ENCODE data around the gene PLOD2.

PLOD2 gene

DNA sequence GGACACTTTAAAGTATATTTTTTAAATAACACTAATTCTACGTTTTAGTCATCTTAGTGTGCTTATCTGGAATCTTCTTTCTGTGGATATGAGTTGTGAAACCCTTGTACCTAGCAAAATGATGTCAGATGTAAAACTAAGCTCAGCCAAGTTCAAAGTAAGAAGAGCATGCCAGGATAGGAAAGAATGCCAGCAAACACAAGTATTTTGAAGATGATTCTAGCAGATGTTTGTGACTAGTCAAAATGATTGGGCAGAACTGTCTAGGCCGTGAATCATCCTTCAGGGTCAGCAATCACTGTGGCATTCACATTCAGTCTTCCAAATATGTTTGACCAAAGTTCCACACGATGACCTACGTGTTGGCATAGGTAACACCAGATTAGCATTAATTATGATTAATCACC lies 5.4 kb upstream of the PLOD2 start:
- no peak for DNase-seq (ENCODE audit: low read depth in 1 of 2, low spot score in 1 of 2)

- DNase-seq (ENCODE audit: low read depth in 1 of 2, low spot score in 1 of 2): no peak
Measured at GRCh38 chr3:146165877-146166276, 4.9 kb upstream of the PLOD2 start.

DNA sequence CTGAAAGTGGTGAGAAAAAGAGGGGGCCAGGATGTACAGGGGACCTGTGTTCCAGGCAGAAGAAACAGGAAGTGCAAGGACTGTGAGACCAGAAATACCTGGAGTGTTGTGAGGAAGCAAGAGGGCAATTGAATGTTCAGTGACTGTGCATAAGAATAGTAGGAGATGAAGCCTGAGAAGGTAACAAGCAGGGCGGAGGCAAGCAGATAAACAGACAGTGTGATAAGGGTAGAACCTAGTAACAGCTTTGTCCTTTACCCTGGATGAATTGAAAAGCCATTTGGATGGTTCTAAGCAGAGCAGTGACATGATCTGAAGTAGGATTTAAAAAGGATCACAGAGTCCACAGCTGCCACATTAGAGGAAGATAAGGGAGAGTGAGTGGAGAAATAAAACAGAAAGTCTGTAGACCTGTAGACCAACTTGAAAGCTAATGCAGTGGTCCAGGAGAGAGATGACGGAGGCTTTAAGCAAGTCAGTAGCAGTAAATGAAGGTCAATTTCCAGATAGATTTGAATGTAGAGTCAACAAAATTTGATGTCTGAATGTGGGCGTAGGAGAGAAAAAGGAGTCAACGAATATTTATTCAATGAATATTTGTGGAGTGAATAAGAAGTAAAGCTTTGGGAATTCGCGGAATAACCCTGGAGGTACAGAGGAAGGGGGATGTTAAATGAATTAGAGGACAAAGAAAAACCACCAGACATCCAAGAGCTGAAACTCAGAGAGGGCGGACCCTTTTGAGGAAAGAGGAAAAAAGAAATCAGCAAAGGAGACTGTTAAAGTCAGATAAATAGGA lies 4.2 kb upstream of the PLOD2 start:
- no peak for DNase-seq (ENCODE audit: low read depth in 1 of 2, low spot score in 1 of 2)

- no peak for DNase-seq (ENCODE audit: low read depth in 1 of 2, low spot score in 1 of 2)
Measured at GRCh38 chr3:146164506-146164905, 3.5 kb upstream of the PLOD2 start.

GRCh38 chr3:146164071-146164470 lies 3.1 kb upstream of the PLOD2 start:
- no peak for DNase-seq (ENCODE audit: low read depth in 1 of 2, low spot score in 1 of 2)

GRCh38 chr3:146163584-146163983 lies 2.6 kb upstream of the PLOD2 start:
- no peak for DNase-seq (ENCODE audit: low read depth in 1 of 2, low spot score in 1 of 2)

DNA sequence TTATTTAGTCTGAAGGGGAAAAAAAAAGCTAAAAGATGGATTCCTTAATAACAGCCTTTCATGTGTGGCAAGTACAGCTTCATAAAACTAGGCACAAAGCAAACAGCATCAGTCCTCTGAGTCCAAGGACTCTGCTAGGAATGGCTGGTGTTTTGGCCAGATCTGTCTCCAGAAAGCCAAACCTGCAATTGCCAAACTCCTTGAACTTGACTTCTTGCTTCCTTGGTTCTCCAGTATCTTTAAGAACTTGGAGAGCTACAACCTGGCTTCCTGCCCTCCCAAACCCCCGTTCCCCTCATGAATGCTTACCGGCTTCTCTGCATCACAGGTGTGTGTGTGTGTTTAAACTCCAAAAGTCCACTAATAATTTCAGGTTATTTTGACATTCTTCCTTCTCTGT lies 1.6 kb upstream of the PLOD2 start:
- DNase-seq (ENCODE audit: low read depth in 1 of 2, low spot score in 1 of 2): no peak

DNA sequence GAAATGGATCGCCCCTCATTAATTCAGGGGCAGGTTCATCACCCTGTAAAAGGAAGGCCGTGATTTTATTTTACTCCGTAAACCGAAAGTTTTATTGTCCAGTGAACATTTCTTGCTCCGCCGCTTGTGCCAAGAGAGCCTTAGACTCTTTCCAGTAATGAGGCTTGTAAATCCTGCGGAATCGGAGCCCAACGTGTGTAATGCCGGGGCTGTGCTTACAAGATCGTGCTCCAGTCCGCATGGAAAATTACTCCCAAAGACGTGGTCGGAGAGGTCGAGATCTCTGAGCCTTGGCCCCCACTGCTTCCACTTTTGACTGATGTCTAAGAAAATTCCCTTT lies 649 bp upstream of the PLOD2 start:
- DNase-seq (ENCODE audit: low read depth in 1 of 2, low spot score in 1 of 2): no peak

DNA sequence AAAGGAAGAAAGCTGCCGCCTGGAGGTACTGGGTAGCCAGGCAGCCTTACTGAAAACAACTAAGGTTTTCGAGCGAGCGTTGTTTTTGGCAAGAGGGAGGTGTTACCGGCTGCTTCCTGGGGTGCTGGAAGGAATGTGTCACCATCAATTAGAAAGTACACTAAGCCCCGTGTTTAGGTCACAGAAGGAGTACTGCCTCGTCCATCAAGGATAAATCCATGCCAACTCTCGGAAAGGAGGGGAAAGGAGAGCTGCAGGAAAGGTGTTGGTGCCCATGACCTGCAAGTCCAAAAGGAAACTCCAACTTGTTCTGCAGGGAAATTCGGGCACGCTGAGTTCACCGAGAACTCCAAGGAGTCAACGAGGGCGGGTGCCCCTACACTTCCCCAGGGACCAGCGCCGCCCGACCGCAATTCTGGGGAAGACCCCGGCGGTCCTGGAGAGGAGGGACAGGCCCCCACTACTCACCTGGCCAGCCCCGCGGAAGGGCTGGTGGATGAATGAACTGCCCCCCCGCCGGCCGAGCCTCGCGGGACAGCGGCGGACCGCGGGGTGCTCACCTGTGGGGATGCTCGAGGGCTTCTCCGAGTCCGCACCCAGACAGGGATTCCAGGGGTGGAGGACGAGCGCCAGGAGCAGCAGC lies 542 bp downstream of the PLOD2 start:
- no peak for DNase-seq (ENCODE audit: low read depth in 1 of 2, low spot score in 1 of 2)

- DNase-seq (ENCODE audit: low read depth in 1 of 2, low spot score in 1 of 2): no peak
Measured at GRCh38 chr3:146159616-146160320, 1.2 kb downstream of the PLOD2 start.

- no peak for DNase-seq (ENCODE audit: low read depth in 1 of 2, low spot score in 1 of 2)
Measured at GRCh38 chr3:146159037-146159436, 1.9 kb downstream of the PLOD2 start.

GRCh38 chr3:146157325-146158060 lies 3.5 kb downstream of the PLOD2 start:
- no peak for DNase-seq (ENCODE audit: low read depth in 1 of 2, low spot score in 1 of 2)

- no peak for DNase-seq (ENCODE audit: low read depth in 1 of 2, low spot score in 1 of 2)
Measured at GRCh38 chr3:146156666-146157314, 4.2 kb downstream of the PLOD2 start.

DNA sequence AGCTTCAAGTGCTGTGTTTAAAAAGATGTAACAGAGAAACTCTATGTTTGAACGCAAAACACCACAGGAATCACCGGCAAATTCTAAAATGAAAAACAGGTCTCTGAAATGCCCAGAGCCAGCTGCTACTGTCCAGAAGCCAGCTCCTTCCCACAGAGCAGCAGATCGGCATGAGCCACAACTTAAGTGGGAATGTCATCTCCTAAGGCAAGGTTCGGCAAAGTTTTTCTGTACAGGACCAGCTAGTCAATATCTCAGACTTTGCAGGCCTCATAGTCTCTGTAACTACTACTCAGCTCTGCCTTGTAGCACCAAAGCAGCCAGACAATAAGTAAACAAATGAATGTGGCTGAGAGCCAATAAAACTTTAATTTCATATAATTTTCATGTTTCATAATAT lies 4.9 kb downstream of the PLOD2 start:
- no peak for DNase-seq (ENCODE audit: low read depth in 1 of 2, low spot score in 1 of 2)

DNA sequence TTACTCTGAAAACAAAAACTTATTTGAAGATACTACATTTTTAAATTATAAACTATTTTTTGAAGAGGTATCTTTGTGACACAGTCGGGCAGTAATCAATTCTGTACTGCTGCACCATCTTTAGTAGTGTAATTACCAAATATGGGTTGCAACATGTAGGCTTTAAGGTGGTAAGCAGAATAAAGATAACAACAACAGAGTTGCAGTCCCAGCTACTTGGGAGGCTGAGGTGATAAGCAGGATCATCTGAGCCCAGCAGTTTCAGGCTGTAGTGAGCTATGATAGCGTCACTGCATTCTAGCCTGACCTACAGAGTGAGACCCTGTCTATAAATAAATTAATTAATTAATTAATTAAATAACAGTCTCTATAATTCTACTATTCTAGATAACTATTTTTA lies 6.0 kb downstream of the PLOD2 start:
- no peak for DNase-seq (ENCODE audit: low read depth in 1 of 2, low spot score in 1 of 2)

GRCh38 chr3:146154316-146154715 lies 6.7 kb downstream of the PLOD2 start:
- DNase-seq (ENCODE audit: low read depth in 1 of 2, low spot score in 1 of 2): no peak

DNA sequence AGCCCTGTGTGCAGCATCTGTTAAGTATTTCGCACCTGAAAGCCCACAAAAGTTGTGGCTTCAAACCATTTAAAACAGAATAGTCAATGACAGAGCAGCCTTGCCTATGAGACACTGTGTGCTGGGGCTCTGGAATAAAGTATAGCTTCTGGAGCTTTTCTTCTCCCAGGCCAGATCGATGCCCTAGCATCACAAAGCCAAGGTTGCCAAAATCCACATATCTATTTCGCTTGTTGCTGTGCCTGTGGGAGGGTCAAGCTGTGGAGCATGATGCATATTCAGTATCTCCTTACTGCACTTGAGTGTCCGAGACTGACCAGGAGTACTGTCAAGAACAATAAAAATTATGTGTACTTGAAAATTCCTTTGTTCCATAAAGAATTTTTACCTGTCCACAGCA lies 7.6 kb downstream of the PLOD2 start:
- no peak for DNase-seq (ENCODE audit: low read depth in 1 of 2, low spot score in 1 of 2)

DNA sequence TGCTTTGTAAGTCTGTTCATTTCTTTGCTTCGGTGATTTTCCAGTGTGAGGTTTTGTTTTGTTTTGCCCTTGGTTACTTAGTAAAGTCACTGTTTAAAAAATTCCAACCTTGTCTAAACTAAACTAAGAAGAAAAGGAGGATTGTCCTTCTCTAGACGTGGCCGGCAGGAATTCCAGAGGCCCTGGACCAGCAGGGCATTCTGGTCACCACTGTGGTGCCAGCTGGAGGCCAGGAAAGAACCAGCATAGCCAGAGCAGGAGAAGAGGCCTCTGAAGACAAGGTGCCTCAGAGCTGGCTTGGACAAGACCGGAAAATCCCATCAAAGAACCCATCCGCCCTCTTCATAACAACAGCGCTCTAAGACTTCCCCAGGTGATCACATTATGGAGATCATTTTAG lies 8.2 kb downstream of the PLOD2 start:
- DNase-seq (ENCODE audit: low read depth in 1 of 2, low spot score in 1 of 2): no peak

- no peak for DNase-seq (ENCODE audit: low read depth in 1 of 2, low spot score in 1 of 2)
Measured at GRCh38 chr3:146148468-146148931, 12.5 kb downstream of the PLOD2 start.

- no peak for DNase-seq (ENCODE audit: low read depth in 1 of 2, low spot score in 1 of 2)
Measured at GRCh38 chr3:146145642-146146041, 15.3 kb downstream of the PLOD2 start.

GRCh38 chr3:146142757-146143156 lies 18.2 kb downstream of the PLOD2 start:
- no peak for DNase-seq (ENCODE audit: low read depth in 1 of 2, low spot score in 1 of 2)
